ENCODE results near the gene IFNG.

IFNG gene

GRCh38 chr12:68200854-68201253, 41.3 kb upstream of the IFNG start:
- Histone ChIP-seq H2AFZ (no peak overlapping the region), H3K4me2 (ENCODE audit: low read length) (no peak overlapping the region), H3K79me2 (no peaks in the 10 kb centered on the region), H3K4me3 (ENCODE audit: low read depth, low read length) (no peak overlapping the region), H3K9ac (no peak overlapping the region), H3K36me3 (ENCODE audit: control insufficient read depth, insufficient read depth, low read length) (no peaks in the 10 kb centered on the region), H3K4me1 (no peaks in the 10 kb centered on the region), H3K27ac (no peak overlapping the region), H3K27me3 (ENCODE audit: control insufficient read depth, insufficient read depth, low read length) (no peaks in the 10 kb centered on the region), H3K9me3 (ENCODE audit: control insufficient read depth, low read length) (no peaks in the 10 kb centered on the region)
- no peak for TF ChIP-seq CTCF (IDR thresholded peaks at IDR 0.05)

GRCh38 chr12:68199127-68199526, 39.6 kb upstream of the IFNG start:
- Histone ChIP-seq H3K36me3 (ENCODE audit: control insufficient read depth, insufficient read depth, low read length) (no peaks in the 10 kb centered on the region), H3K27ac (no peak overlapping the region), H3K4me1 (no peaks in the 10 kb centered on the region), H3K79me2 (no peaks in the 10 kb centered on the region), H3K9me3 (ENCODE audit: control insufficient read depth, low read length) (no peaks in the 10 kb centered on the region), H3K4me2 (ENCODE audit: low read length) (no peak overlapping the region), H3K9ac (no peak overlapping the region), H3K27me3 (ENCODE audit: control insufficient read depth, insufficient read depth, low read length) (no peaks in the 10 kb centered on the region), H2AFZ (no peak overlapping the region), H3K4me3 (ENCODE audit: low read depth, low read length) (no peak overlapping the region)
- no peak for TF ChIP-seq CTCF (IDR thresholded peaks at IDR 0.05)

- Histone ChIP-seq H3K9me3 (ENCODE audit: control insufficient read depth, low read length) (no peaks in the 10 kb centered on the region), H3K36me3 (ENCODE audit: control insufficient read depth, insufficient read depth, low read length) (no peaks in the 10 kb centered on the region), H3K9ac (no peak overlapping the region), H3K27ac (no peak overlapping the region), H3K4me3 (ENCODE audit: low read depth, low read length) (no peak overlapping the region), H3K4me1 (no peaks in the 10 kb centered on the region), H3K79me2 (no peaks in the 10 kb centered on the region), H3K4me2 (ENCODE audit: low read length) (no peak overlapping the region), H3K27me3 (ENCODE audit: control insufficient read depth, insufficient read depth, low read length) (no peaks in the 10 kb centered on the region), H2AFZ (no peak overlapping the region)
- TF ChIP-seq CTCF (IDR thresholded peaks at IDR 0.05), result no peak
Measured at GRCh38 chr12:68198507-68199086, 39.1 kb upstream of the IFNG start.

GRCh38 chr12:68190301-68190700, 30.8 kb upstream of the IFNG start:
- no peak overlapping the region for H3K27ac ChIP-seq
- TF ChIP-seq CTCF (IDR thresholded peaks at IDR 0.05), result no peak
- no peaks in the 10 kb centered on the region for H3K36me3 ChIP-seq (ENCODE audit: control insufficient read depth, insufficient read depth, low read length)

GRCh38 chr12:68189821-68190242, 30.3 kb upstream of the IFNG start:
- Histone ChIP-seq H3K36me3 (ENCODE audit: control insufficient read depth, insufficient read depth, low read length) (no peaks in the 10 kb centered on the region), H3K79me2 (no peaks in the 10 kb centered on the region), H3K27ac (no peak overlapping the region), H2AFZ (no peak overlapping the region), H3K4me1 (no peaks in the 10 kb centered on the region), H3K9me3 (ENCODE audit: control insufficient read depth, low read length) (no peaks in the 10 kb centered on the region), H3K27me3 (ENCODE audit: control insufficient read depth, insufficient read depth, low read length) (no peaks in the 10 kb centered on the region), H3K4me2 (ENCODE audit: low read length) (no peak overlapping the region), H3K4me3 (ENCODE audit: low read depth, low read length) (no peak overlapping the region), H3K9ac (no peak overlapping the region)
- TF ChIP-seq CTCF (IDR thresholded peaks at IDR 0.05), result no peak

More at GRCh38 chr12:68190301-68190700, 30.8 kb upstream of the IFNG start:
- Histone ChIP-seq H3K4me1 (no peaks in the 10 kb centered on the region), H3K27me3 (ENCODE audit: control insufficient read depth, insufficient read depth, low read length) (no peaks in the 10 kb centered on the region), H3K9ac (no peak overlapping the region), H2AFZ (no peak overlapping the region), H3K4me3 (ENCODE audit: low read depth, low read length) (no peak overlapping the region), H3K9me3 (ENCODE audit: control insufficient read depth, low read length) (no peaks in the 10 kb centered on the region), H3K4me2 (ENCODE audit: low read length) (no peak overlapping the region), H3K79me2 (no peaks in the 10 kb centered on the region)

All from parathyroid adenoma (tissue), 2 donors.